Middle frontal gyrus (tissue), 1 donor: ENCODE measurements around the gene UQCC2.

Source experiments
- DNase-seq: peaks from one replicate; pipeline ENCODE4 v3.0.0-alpha.2; 2015; ENCODE audit warnings: low spot score; ENCODE audit errors: extremely low spot score

The UQCC2 gene

GRCh38 chr6:33656844-33657243, 54.7 kb downstream of the UQCC2 start:
- DNase-seq = no peak

- DNase-seq = no peak
Measured at GRCh38 chr6:33654831-33655554, 56.5 kb downstream of the UQCC2 start.

- DNase-seq = no peak
Measured at GRCh38 chr6:33652002-33652401, 59.5 kb downstream of the UQCC2 start.

- no peak for DNase-seq
Measured at GRCh38 chr6:33651403-33651802, 60.1 kb downstream of the UQCC2 start.
